ENCODE data around the gene FNDC10.
"Not testable (repeated sequence)": the region's sequence is repeated elsewhere in the genome, so short reads cannot be mapped to it uniquely, and the experiment has no call there.

FNDC10 gene

DNA sequence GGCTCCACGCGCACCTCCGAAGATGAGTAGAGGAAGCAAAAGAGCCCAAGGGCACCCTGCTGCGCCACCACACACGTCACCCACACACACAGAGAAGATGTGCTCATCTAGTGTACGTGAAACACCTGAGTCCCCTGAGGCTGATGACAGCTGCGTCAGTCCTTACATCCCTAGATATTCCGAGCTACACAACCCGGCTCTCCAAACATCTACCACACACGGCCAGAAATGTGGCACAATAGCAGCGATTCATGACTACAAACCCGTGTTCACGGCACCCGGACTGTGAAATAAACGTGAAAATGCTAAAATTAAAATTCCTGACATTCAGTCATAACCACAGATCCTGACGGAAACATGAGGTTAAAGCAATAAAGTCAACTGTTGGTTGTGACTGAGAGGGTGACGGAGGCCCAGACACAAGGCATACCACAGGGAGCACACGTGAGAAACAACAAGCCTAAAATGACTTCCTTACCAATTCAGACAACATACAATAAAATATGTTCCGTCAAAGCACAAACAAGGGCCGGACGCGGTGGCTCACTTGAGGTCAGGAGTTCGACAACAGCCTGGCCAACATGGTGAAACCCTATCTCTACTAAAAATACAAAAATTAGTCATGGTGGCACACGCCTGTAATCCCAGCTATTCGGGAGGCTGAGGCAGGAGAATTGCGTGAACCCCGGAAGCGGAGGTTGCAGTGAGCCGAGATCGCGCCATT is 32.6 kb downstream of the FNDC10 start:
- no peak for DNase-seq (ENCODE audit: low read depth)

DNA sequence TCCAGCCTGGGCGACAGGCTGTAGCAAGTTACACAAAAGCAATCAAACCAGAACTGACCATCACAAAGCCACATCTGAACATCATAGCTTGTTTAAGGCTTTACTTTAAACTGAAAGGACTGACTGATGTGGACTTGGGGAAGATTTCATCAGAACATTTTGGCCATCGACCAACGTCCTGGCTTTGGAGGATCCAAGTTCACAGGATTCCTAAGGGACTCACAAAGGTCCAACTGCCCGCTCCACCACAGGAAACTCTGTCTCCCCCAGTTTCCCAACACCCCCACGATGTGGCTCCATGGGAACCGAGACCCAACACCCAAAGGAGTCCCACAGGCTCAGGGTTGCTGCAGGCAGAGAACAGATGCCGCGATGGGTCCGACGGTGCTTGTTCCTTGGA is 34.6 kb downstream of the FNDC10 start:
- DNase-seq (ENCODE audit: low read depth) = no peak

- DNase-seq (ENCODE audit: low read depth) = no peak
Observed at GRCh38 chr1:1564268-1564667, 35.7 kb downstream of the FNDC10 start.

DNA sequence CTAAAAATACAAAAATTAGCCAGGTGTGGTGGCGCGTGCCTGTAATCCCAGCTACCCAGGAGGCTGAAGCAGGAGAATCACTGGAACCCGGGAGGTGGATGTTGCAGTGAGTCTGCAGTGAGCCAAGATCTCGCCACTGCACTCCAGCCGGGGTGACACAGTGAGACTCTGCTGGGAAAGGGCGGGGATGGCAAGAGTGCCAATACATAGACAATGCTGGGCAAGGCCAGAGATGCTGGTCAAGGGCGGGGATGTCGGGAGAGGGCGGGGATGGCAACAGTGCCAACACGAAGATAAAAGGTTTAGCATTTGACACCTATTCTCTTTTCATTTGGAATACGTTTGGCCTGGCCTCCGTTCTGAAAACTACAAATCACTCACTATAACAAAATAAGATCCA is 36.2 kb downstream of the FNDC10 start:
- DNase-seq (ENCODE audit: low read depth) = no peak

GRCh38 chr1:1562556-1563195 is 37.3 kb downstream of the FNDC10 start:
- no peak for DNase-seq (ENCODE audit: low read depth)

GRCh38 chr1:1561801-1562470 is 38.0 kb downstream of the FNDC10 start:
- DNase-seq (ENCODE audit: low read depth) = no peak

DNA sequence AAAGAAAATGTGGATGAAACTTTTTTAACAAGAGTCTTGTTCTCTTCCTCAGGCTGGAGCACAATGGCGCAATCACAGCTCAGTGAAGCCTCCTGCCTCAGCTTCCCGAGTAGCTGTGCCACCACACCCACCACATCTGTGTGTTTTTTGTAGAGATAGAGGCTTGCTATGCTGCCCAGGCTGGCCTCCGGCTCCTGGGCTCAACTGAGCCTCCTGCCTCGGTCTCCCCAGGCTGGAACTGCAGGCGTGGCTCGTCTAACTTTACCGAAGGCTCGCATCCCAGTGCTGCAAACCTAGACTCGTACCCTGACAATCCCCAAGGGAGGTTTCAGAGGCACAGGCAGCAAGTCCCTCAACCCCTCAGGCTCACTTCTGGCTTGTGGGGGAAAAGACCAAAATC is 39.8 kb downstream of the FNDC10 start:
- no peak for DNase-seq (ENCODE audit: low read depth)

- DNase-seq (ENCODE audit: low read depth) = no peak
Observed at GRCh38 chr1:1559066-1559465, 40.9 kb downstream of the FNDC10 start.

- no peak for DNase-seq (ENCODE audit: low read depth)
Observed at GRCh38 chr1:1558591-1558990, 41.3 kb downstream of the FNDC10 start.

DNA sequence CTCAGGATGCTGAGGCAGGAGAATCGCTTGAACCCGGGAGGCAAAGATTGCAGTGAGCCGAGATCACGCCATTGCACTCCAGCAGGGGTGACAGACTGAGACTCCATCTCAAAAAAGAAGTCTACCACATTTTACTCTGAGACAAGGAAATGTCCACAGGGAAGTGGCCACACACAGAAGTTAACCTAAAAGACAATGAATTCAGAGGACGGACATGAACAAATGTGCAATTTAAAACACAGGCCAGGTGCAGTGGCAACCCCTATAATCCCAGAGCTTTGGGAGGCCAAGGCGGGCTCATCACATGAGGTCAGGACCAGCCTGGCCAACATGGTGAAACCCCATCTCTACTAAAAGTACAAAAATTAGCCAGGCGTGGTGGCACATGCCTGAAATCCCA is 42.2 kb downstream of the FNDC10 start:
- not testable (repeated sequence) for DNase-seq (ENCODE audit: low read depth)

- DNase-seq (ENCODE audit: low read depth) = not testable (repeated sequence)
Observed at GRCh38 chr1:1556961-1557360, 43.0 kb downstream of the FNDC10 start.

DNA sequence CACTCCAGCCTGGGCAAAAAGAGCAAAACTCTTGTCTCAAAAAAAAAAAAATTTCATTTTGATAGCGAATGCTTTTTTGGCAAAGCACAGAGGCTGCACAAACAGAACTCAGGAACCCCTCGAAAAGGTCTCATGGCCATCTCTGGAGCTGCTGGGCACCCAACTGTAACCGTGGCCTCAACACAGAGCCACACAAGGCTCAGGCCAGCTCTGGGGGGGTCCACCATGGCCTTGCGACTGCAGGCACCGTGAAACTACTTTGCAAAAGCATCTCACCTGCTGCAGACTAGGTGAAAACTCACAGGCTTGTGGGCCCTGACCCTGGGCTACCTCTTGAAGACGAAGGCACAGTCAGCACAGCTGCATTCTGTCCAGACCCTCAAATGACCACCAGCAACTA is 43.4 kb downstream of the FNDC10 start:
- no peak for DNase-seq (ENCODE audit: low read depth)

- DNase-seq (ENCODE audit: low read depth) = peak; percentile 45
Observed at GRCh38 chr1:1554926-1555915, 44.7 kb downstream of the FNDC10 start.

DNA sequence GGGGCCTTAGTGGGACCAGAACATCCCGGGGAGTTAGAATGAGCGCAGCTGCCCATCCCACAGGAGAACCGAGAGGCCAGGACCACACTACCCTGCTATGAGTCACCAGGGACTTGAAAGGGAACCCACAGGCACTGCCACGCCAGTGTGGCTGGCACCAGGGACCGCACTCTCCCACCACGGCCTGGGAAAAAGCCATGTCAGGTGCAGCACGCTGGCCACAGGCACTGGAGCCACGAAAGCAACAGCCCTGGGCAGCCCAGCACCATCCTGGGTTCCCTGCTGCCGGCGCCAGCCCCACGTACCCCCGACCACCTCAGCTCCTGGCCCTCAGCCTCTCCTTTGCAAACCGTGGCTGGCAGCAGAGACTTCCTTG is 45.4 kb downstream of the FNDC10 start:
- DNase-seq (ENCODE audit: low read depth) = no peak

DNA sequence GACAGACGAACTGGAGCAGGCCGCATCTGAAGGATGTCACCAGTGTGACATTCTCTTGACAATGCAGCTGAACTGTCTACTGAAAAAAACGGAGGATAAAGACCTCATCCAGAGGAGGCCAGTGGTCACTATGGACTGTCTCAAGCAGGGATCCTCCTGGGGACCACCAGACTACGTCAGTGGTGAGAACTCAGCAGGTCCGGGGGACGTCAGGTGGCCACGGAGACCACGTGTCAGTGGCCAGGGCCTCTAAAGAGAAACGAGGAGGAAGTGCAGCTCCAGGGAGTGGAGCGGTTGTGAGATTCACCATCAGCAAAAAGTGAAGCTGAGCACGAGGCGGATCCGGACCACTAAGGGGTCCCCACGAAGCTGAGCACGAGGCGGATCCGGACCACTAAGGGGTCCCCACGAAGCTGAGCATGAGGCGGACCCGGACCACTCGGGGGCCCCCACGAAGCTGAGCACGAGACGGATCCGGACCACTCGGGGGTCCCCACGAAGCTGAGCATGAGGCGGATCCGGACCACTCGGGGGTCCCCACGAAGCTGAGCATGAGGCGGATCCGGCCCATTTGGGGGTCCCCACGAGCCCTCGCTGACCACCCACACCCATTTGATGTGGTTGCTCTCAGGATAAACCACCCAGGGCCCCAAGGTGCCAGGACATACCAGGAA is 46.0 kb downstream of the FNDC10 start:
- no peak for DNase-seq (ENCODE audit: low read depth)

- DNase-seq (ENCODE audit: low read depth) = no peak
Observed at GRCh38 chr1:1552263-1552639, 47.7 kb downstream of the FNDC10 start.

- DNase-seq (ENCODE audit: low read depth) = no peak
Observed at GRCh38 chr1:1551524-1552262, 48.2 kb downstream of the FNDC10 start.

- DNase-seq (ENCODE audit: low read depth) = no peak
Observed at GRCh38 chr1:1550591-1551432, 49.1 kb downstream of the FNDC10 start.

- no peak for DNase-seq (ENCODE audit: low read depth)
Observed at GRCh38 chr1:1550087-1550486, 49.8 kb downstream of the FNDC10 start.

- DNase-seq (ENCODE audit: low read depth) = no peak
Observed at GRCh38 chr1:1548591-1548990, 51.3 kb downstream of the FNDC10 start.
